ENCODE data around the gene FRMD4B. TPM values are rescaled to one million over a fixed set of nuclear protein-coding genes. Genes with fewer than 3 reads are reported as not detected.

Gene FRMD4B
- total and polyA plus RNA-seq, 2 donors from 2014 or later = 11.8 to 50.5 TPM

- Histone ChIP-seq H3K9me3 (ENCODE audit: control insufficient read depth in 2 of 3, insufficient read depth in 1 of 3, low read length in 3 of 3) (no peaks in the 10 kb centered on the region), H3K9ac (ENCODE audit: low read length in 3 of 3) (no peak overlapping the region), H3K27ac (ENCODE audit: low read depth in 2 of 2, low read length in 2 of 2) (no peak overlapping the region), H3K27me3 (ENCODE audit: control insufficient read depth, insufficient read depth, low read length) (no peaks in the 10 kb centered on the region), H3K4me1 (ENCODE audit: control insufficient read depth in 2 of 3, insufficient read depth in 2 of 3, low read depth in 1 of 3, low read length in 3 of 3) (no peaks in the 10 kb centered on the region), H3K36me3 (ENCODE audit: control insufficient read depth in 2 of 3, insufficient read depth in 3 of 3, low read length in 3 of 3) (peaks cover 0 to 11% (median 0%) of the 10 kb centered on the region in 3 donors), H3K4me3 (ENCODE audit: low read length in 3 of 3) (no peak overlapping the region)
- no peak for FAIRE-seq
- no peak for DNase-seq
- TF ChIP-seq, protein P1, sequence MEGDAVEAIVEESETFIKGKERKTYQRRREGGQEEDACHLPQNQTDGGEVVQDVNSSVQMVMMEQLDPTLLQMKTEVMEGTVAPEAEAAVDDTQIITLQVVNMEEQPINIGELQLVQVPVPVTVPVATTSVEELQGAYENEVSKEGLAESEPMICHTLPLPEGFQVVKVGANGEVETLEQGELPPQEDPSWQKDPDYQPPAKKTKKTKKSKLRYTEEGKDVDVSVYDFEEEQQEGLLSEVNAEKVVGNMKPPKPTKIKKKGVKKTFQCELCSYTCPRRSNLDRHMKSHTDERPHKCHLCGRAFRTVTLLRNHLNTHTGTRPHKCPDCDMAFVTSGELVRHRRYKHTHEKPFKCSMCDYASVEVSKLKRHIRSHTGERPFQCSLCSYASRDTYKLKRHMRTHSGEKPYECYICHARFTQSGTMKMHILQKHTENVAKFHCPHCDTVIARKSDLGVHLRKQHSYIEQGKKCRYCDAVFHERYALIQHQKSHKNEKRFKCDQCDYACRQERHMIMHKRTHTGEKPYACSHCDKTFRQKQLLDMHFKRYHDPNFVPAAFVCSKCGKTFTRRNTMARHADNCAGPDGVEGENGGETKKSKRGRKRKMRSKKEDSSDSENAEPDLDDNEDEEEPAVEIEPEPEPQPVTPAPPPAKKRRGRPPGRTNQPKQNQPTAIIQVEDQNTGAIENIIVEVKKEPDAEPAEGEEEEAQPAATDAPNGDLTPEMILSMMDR (IDR thresholded peaks at IDR 0.05; ENCODE audit: borderline replicate concordance, extremely low read depth, insufficient read depth) = no peak
- intact Hi-C loops (cut with DNase I) = no loop called here
These were observed 88.9 kb downstream of the FRMD4B start for GRCh38 chr3:69296995-69297394.

DNA sequence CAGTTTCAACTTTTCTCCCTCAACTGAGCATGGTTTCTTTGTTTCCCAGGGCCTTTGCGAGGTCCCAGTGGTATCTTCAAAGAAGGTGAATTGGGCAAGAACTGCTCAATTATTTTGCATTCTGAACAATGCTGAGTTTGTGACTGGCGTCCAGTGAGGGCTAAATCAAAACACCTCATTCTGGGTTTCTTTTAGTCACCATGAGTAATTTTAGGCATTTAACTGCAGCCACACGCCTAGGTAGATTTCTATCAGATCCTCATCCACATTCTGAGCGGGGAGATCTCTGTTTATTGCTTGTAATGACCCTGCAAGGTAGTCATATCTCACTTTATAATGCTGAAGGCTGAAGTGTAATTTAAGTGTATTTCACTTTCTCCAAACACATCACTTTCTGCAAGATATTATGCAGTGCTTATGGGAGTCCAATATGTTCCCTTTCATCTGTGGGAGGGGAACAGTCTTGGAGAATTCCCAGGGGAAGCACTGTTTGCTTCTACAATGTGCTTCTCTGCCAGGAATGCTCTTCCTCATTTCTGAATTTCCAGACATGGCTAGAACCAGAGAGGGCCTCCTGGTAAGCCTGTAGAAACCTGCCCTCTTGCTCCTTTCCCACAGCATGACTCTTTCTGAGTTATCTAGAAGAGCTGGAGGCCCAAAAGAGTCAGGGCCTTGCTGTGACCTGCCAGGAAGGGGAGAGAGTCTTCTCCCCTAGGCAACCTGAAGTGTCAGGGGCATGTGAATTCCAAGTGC, 91.7 kb downstream of the FRMD4B start:
- Histone ChIP-seq H3K36me3 (ENCODE audit: control insufficient read depth in 2 of 3, insufficient read depth in 3 of 3, low read length in 3 of 3) (peaks cover 0 to 5% (median 0%) of the 10 kb centered on the region in 3 donors), H3K9me3 (ENCODE audit: control insufficient read depth in 2 of 3, insufficient read depth in 1 of 3, low read length in 3 of 3) (no peaks in the 10 kb centered on the region), H3K4me3 (ENCODE audit: low read length in 3 of 3) (no peak overlapping the region), H3K27me3 (ENCODE audit: control insufficient read depth, insufficient read depth, low read length) (no peaks in the 10 kb centered on the region), H3K9ac (ENCODE audit: low read length in 3 of 3) (no peak overlapping the region), H3K4me1 (ENCODE audit: control insufficient read depth in 2 of 3, insufficient read depth in 2 of 3, low read depth in 1 of 3, low read length in 3 of 3) (no peaks in the 10 kb centered on the region), H3K27ac (ENCODE audit: low read depth in 2 of 2, low read length in 2 of 2) (no peak overlapping the region)
- TF ChIP-seq, protein P1 (IDR thresholded peaks at IDR 0.05; ENCODE audit: borderline replicate concordance, extremely low read depth, insufficient read depth) = no peak
- no peak for FAIRE-seq
- intact Hi-C loops (cut with DNase I) = no loop called here
- DNase-seq = peak in 1 of 5 donors; percentile 27

DNA sequence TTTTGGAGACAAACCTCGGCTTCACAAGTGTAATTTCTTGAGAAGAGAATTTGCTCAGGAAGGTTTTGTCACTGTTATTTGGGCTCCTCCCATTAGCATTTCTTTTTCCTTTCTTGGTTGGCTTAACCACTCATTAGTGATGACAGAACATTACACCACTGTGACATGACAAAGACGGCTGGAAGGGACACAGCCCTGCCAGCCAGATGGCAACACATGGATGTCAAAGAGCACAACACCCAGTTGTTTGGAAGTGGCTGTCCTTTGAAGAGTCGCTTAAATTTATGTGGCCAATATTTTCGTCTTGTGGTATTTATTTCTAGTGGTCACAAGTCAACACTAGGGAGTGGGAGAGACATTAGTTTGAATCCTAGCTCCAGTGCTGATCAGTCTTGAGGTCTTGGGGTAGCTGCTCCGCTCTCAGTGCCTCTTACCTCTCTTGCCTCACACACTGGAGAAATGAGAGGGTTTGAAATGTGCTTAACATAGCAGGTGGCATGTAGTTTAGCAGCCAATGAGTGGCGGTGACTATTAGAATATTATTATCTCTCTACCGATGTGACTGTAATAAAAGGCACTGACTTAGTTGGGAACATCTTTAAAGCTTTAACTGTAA, 92.8 kb downstream of the FRMD4B start:
- Histone ChIP-seq H3K36me3 (ENCODE audit: control insufficient read depth in 2 of 3, insufficient read depth in 3 of 3, low read length in 3 of 3) (peaks cover 0 to 5% (median 0%) of the 10 kb centered on the region in 3 donors), H3K27ac (ENCODE audit: low read depth in 2 of 2, low read length in 2 of 2) (no peak overlapping the region), H3K4me1 (ENCODE audit: control insufficient read depth in 2 of 3, insufficient read depth in 2 of 3, low read depth in 1 of 3, low read length in 3 of 3) (no peaks in the 10 kb centered on the region), H3K9me3 (ENCODE audit: control insufficient read depth in 2 of 3, insufficient read depth in 1 of 3, low read length in 3 of 3) (no peaks in the 10 kb centered on the region), H3K4me3 (ENCODE audit: low read length in 3 of 3) (no peak overlapping the region), H3K9ac (ENCODE audit: low read length in 3 of 3) (no peak overlapping the region), H3K27me3 (ENCODE audit: control insufficient read depth, insufficient read depth, low read length) (no peaks in the 10 kb centered on the region)
- FAIRE-seq (no peak), DNase-seq (peak in 1 of 5 donors; percentile 30)
- intact Hi-C loops (cut with DNase I) = no loop called here
- TF ChIP-seq, protein P1 (IDR thresholded peaks at IDR 0.05; ENCODE audit: borderline replicate concordance, extremely low read depth, insufficient read depth) = no peak
